Caco-2 (cell line): ENCODE measurements around the gene TTC33. TPM values are rescaled to one million over a fixed set of nuclear protein-coding genes. Genes with fewer than 3 reads are reported as not detected.

Source experiments
- BruUV-seq: library from RNA; stranded (reverse); fragments of 400-500 nt; replicated peaks from 2 replicates; lab custom pipeline; 2021; lab: Mats Ljungman, UMichigan
- CTCF ChIA-PET: fragments of 300-600 bp; sonication (Branson Sonifier 250); formaldehyde crosslinking; loops from one replicate; lab custom pipeline; 2022; ENCODE audit warnings: antibody characterized with exemption; lab: Charles Lee
- POLR2A ChIA-PET: fragments of 300-600 bp; sonication (Branson Sonifier 250); formaldehyde crosslinking; loops from one replicate; lab custom pipeline; 2022; ENCODE audit warnings: antibody characterized with exemption; lab: Charles Lee
- DNase-seq, 2 experiments: peaks; one replicate each; pipeline versions ENCODE4 v3.0.0 to v3.0.0-alpha.2; 2020 to 2022
- H3K27me3 ChIP-seq: replicated peaks from 2 replicates; pipeline ENCODE4 v1.6.0; 2011; ENCODE audit warnings: low read length; ENCODE audit not compliant: control insufficient read depth, insufficient read depth
- H3K36me3 ChIP-seq: 2 replicates; pipeline ENCODE4 v1.5.1; 2011; ENCODE audit warnings: low read length; ENCODE audit not compliant: control insufficient read depth, insufficient read depth
- H3K4me1 ChIP-seq: fragments of 250-450 bp; sonication (Bioruptor Pico); 2 replicates; pipeline ENCODE4 v1.5.1; 2020; ENCODE audit warnings: mild to moderate bottlenecking
- H3K4me3 ChIP-seq: 2 replicates; pipeline ENCODE4 v1.5.1; 2011; ENCODE audit warnings: low read depth, mild to moderate bottlenecking, control low read depth, low read length
- H3K9me3 ChIP-seq: fragments of 250-450 bp; sonication (Bioruptor Pico); 2 replicates; pipeline ENCODE4 v1.5.1; 2020; ENCODE audit warnings: mild to moderate bottlenecking, moderate library complexity
- H3K27ac Mint-ChIP-seq: one replicate; pipeline ENCODE4 v1.8.0; 2022; ENCODE audit warnings: mixed read lengths; ENCODE audit not compliant: unreplicated experiment
- H3K27me3 Mint-ChIP-seq: one replicate; pipeline ENCODE4 v1.8.0; 2022; ENCODE audit warnings: mixed read lengths; ENCODE audit not compliant: insufficient read depth, unreplicated experiment
- H3K36me3 Mint-ChIP-seq: one replicate; pipeline ENCODE4 v1.8.0; 2022; ENCODE audit warnings: mild to moderate bottlenecking, mixed read lengths; ENCODE audit not compliant: insufficient read depth, unreplicated experiment
- H3K4me1 Mint-ChIP-seq: one replicate; pipeline ENCODE4 v1.8.0; 2022; ENCODE audit warnings: low read depth, mixed read lengths; ENCODE audit not compliant: unreplicated experiment
- H3K4me3 Mint-ChIP-seq: one replicate; pipeline ENCODE4 v1.8.0; 2022; ENCODE audit warnings: mild to moderate bottlenecking, moderate library complexity, mixed read lengths; ENCODE audit not compliant: unreplicated experiment
- H3K9me3 Mint-ChIP-seq: one replicate; pipeline ENCODE4 v1.8.0; 2022; ENCODE audit warnings: mixed read lengths; ENCODE audit not compliant: unreplicated experiment
- intact Hi-C: fragments of 100-400 bp; cut with micrococcal nuclease; formaldehyde crosslinking; loops from one replicate; pipeline ENCODE4 v1.10.0; 2022; ENCODE audit not compliant: unreplicated experiment
- total RNA-seq: library from RNA; stranded (reverse); gene quantifications from 2 replicates; pipeline ENCODE4 v1.2.3, GENCODE V29; 2022
- TF ChIP-seq, protein P1 (sequence below), 2 experiments: fragments of 200-600 bp in 1 of 2; IDR thresholded peaks; 1 replicate in 1 of 2; 2 replicates in 1 of 2; pipeline versions ENCODE4 v1.5.1 to v1.8.0; 2011 to 2022; ENCODE audit warnings: antibody characterized with exemption in 1 of 2, control low read depth in 1 of 2, inconsistent platforms in 1 of 2, low read depth in 1 of 2, low read length in 1 of 2, mild to moderate bottlenecking in 1 of 2, moderate library complexity in 1 of 2; ENCODE audit not compliant: insufficient read depth in 1 of 2, severe bottlenecking in 1 of 2, unreplicated experiment in 1 of 2

The TTC33 gene
- total RNA-seq, 1 experiment from 2014 or later, result 8.6 TPM

DNA sequence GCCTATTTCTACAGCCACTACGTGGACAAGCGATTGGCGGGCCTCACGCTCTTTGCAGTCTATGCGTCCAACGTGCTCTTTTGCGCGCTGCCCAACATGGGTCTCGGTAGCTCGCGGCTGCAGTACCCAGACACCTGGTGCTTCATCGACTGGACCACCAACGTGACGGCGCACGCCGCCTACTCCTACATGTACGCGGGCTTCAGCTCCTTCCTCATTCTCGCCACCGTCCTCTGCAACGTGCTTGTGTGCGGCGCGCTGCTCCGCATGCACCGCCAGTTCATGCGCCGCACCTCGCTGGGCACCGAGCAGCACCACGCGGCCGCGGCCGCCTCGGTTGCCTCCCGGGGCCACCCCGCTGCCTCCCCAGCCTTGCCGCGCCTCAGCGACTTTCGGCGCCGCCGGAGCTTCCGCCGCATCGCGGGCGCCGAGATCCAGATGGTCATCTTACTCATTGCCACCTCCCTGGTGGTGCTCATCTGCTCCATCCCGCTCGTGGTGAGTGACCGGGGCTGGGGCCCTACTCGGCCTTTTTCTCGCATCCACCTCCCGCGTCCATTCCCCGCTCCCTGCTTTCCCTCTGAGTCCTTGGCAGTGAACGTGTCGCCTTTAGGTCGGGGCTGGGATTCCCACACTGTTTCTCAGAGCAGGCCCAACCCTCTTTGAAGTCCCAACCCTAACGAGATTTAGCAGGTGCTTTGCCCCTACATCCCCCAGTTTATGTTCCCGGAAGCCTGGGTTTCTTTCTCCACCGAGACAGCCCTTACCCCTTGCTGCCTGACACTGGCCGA, 74.2 kb downstream of the TTC33 start:
- intact Hi-C loops, result loop anchor here (10.0 kb wide), 1 partner anchor 317 kb away; no protein-coding TSS in a partner anchor
- CTCF ChIA-PET, result no interaction called here
- POLR2A ChIA-PET, result interaction anchor here (0.6 kb wide), 1 partner anchor 1155 kb away, joined by 14 read pairs; no protein-coding TSS in a partner anchor

DNA sequence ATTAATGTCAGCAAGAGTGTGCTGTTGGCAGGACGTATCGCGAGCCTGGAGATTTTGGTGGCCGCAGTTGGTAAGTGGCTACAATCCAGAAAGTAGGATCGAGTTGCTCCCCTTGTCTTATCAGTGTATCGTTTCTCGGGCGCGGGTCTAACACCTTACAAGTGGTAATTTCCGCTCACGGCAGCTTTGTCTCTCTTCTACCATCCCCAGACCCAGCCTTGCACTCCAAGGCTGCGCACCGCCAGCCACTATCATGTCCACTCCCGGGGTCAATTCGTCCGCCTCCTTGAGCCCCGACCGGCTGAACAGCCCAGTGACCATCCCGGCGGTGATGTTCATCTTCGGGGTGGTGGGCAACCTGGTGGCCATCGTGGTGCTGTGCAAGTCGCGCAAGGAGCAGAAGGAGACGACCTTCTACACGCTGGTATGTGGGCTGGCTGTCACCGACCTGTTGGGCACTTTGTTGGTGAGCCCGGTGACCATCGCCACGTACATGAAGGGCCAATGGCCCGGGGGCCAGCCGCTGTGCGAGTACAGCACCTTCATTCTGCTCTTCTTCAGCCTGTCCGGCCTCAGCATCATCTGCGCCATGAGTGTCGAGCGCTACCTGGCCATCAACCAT, 74.9 kb downstream of the TTC33 start:
- H3K27ac Mint-ChIP-seq, result no peak overlapping the region

More for the DNA sequence above, 74.2 kb downstream of the TTC33 start:
- Histone ChIP-seq H3K36me3 (no peaks in the 10 kb centered on the region), H3K9me3 (no peaks in the 10 kb centered on the region), H3K27me3 (peaks cover 13% of the 10 kb centered on the region), H3K4me1 (peaks cover 9% of the 10 kb centered on the region), H3K4me3 (no peak overlapping the region)
- TF ChIP-seq, protein P1, sequence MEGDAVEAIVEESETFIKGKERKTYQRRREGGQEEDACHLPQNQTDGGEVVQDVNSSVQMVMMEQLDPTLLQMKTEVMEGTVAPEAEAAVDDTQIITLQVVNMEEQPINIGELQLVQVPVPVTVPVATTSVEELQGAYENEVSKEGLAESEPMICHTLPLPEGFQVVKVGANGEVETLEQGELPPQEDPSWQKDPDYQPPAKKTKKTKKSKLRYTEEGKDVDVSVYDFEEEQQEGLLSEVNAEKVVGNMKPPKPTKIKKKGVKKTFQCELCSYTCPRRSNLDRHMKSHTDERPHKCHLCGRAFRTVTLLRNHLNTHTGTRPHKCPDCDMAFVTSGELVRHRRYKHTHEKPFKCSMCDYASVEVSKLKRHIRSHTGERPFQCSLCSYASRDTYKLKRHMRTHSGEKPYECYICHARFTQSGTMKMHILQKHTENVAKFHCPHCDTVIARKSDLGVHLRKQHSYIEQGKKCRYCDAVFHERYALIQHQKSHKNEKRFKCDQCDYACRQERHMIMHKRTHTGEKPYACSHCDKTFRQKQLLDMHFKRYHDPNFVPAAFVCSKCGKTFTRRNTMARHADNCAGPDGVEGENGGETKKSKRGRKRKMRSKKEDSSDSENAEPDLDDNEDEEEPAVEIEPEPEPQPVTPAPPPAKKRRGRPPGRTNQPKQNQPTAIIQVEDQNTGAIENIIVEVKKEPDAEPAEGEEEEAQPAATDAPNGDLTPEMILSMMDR (IDR thresholded peaks at IDR 0.05; ENCODE audit: insufficient read depth in 1 of 2, low read depth in 1 of 2, low read length in 1 of 2, severe bottlenecking in 1 of 2, unreplicated experiment in 1 of 2), result no peak
- Mint-ChIP-seq H3K27me3 (peaks cover 37% of the 10 kb centered on the region), H3K9me3 (no peaks in the 10 kb centered on the region), H3K27ac (no peak overlapping the region), H3K4me1 (peaks cover 8% of the 10 kb centered on the region), H3K36me3 (peaks cover 5% of the 10 kb centered on the region), H3K4me3 (peak overlapping the region; percentile 85)
- no peak for DNase-seq
- BruUV-seq, result no TSS peak

More for the DNA sequence above, 74.9 kb downstream of the TTC33 start:
- Mint-ChIP-seq H3K4me3 (peak overlapping the region; percentile 85), H3K4me1 (peaks cover 8% of the 10 kb centered on the region), H3K9me3 (no peaks in the 10 kb centered on the region), H3K36me3 (peaks cover 5% of the 10 kb centered on the region), H3K27me3 (peaks cover 37% of the 10 kb centered on the region)
- ChIA-PET CTCF (no interaction called here), POLR2A (interaction anchor here (0.6 kb wide), 1 partner anchor 1154 kb away, joined by 14 read pairs; no protein-coding TSS in a partner anchor)
- no TSS peak for BruUV-seq
- Histone ChIP-seq H3K27me3 (peaks cover 13% of the 10 kb centered on the region), H3K4me1 (peaks cover 9% of the 10 kb centered on the region), H3K36me3 (no peaks in the 10 kb centered on the region), H3K9me3 (no peaks in the 10 kb centered on the region), H3K4me3 (no peak overlapping the region)
- no peak for DNase-seq
- intact Hi-C loops, result loop anchor here (10.0 kb wide), 1 partner anchor 316 kb away; no protein-coding TSS in a partner anchor
- TF ChIP-seq, protein P1 (IDR thresholded peaks at IDR 0.05; ENCODE audit: insufficient read depth in 1 of 2, low read depth in 1 of 2, low read length in 1 of 2, severe bottlenecking in 1 of 2, unreplicated experiment in 1 of 2), result no peak
